MCF 10A (cell line): Measurements from ENCODE around the gene DCT. TPM values are rescaled to one million over a fixed set of nuclear protein-coding genes. Genes with fewer than 3 reads are reported as not detected.
"Not testable (repeated sequence)": the region's sequence is repeated elsewhere in the genome, so short reads cannot be mapped to it uniquely, and the experiment has no call there.

Experiments used
- Bru-seq: library from RNA; stranded (reverse); fragments of 400-500 nt; gene quantifications from one replicate; lab custom pipeline; 2021; lab: Mats Ljungman, UMichigan
- BruChase-seq, 2 experiments: library from RNA; stranded (reverse); fragments of 400-500 nt; gene quantifications; one replicate each; lab custom pipeline; 2021; lab: Mats Ljungman, UMichigan
- BruUV-seq: library from RNA; stranded (reverse); fragments of 400-500 nt; replicated peaks from 2 replicates; lab custom pipeline; 2021; lab: Mats Ljungman, UMichigan
- CTCF ChIA-PET: fragments of 300-600 bp; sonication (Branson Sonifier 250); formaldehyde crosslinking; extraction: SDS; loops from one replicate; lab custom pipeline; 2021; ENCODE audit warnings: antibody characterized with exemption, inconsistent platforms; lab: Yijun Ruan, JAX
- POLR2A ChIA-PET: fragments of 300-600, 350-650 bp; sonication (Branson Sonifier 250); formaldehyde crosslinking; extraction: SDS; loops from one replicate; lab custom pipeline; 2020; ENCODE audit warnings: antibody characterized with exemption, inconsistent platforms; lab: Yijun Ruan, JAX
- DNase-seq: peaks from one replicate; pipeline ENCODE4 v3.0.0-alpha.2; 2018; ENCODE audit not compliant: unreplicated experiment
- H3K27ac Mint-ChIP-seq: one replicate; pipeline ENCODE4 v1.8.0; 2022; ENCODE audit warnings: mild to moderate bottlenecking, low read depth, mixed read lengths; ENCODE audit not compliant: unreplicated experiment
- H3K27me3 Mint-ChIP-seq: one replicate; pipeline ENCODE4 v1.8.0; 2022; ENCODE audit warnings: mixed read lengths; ENCODE audit not compliant: insufficient read depth, unreplicated experiment
- H3K36me3 Mint-ChIP-seq: one replicate; pipeline ENCODE4 v1.8.0; 2022; ENCODE audit warnings: mild to moderate bottlenecking, moderate library complexity, mixed read lengths; ENCODE audit not compliant: insufficient read depth, unreplicated experiment
- H3K4me1 Mint-ChIP-seq: one replicate; pipeline ENCODE4 v1.8.0; 2022; ENCODE audit warnings: mixed read lengths; ENCODE audit not compliant: insufficient read depth, unreplicated experiment
- H3K4me3 Mint-ChIP-seq: one replicate; pipeline ENCODE4 v1.8.0; 2022; ENCODE audit warnings: mild to moderate bottlenecking, moderate library complexity, mixed read lengths; ENCODE audit not compliant: unreplicated experiment
- H3K9me3 Mint-ChIP-seq: one replicate; pipeline ENCODE4 v1.8.0; 2022; ENCODE audit warnings: mixed read lengths; ENCODE audit not compliant: unreplicated experiment
- intact Hi-C: fragments of 100-400 bp; cut with micrococcal nuclease; formaldehyde crosslinking; loops from 2 replicates; pipeline ENCODE4 v1.14.1; 2022
- long read RNA-seq: library from polyadenylated mRNA; stranded (forward); transcript quantifications from one replicate; pipeline ENCODE4 v2.0.0, GENCODE V29; 2022
- total RNA-seq: library from RNA; stranded (reverse); gene quantifications from 2 replicates; pipeline ENCODE4 v1.2.3, GENCODE V29; 2022
- TF ChIP-seq, protein P1 (sequence below): fragments of 200-600 bp; IDR thresholded peaks from one replicate; pipeline ENCODE4 v1.8.0; 2022; ENCODE audit warnings: antibody characterized with exemption, mild to moderate bottlenecking; ENCODE audit not compliant: unreplicated experiment

DCT gene
- 0.07 TPM in 1 of 2 replicates, not detected in the other for total RNA-seq
- Bru-seq, nascent RNA, result percentile 14 among the genes with signal in this experiment
- percentile 21 among the genes with signal in this experiment for BruChase-seq, experiment 1, labeled RNA remaining after a 6-hour chase
- BruChase-seq, experiment 2, labeled RNA remaining after a 2-hour chase, result percentile 16 among the genes with signal in this experiment
- long read RNA-seq, result 0 reads

DNA sequence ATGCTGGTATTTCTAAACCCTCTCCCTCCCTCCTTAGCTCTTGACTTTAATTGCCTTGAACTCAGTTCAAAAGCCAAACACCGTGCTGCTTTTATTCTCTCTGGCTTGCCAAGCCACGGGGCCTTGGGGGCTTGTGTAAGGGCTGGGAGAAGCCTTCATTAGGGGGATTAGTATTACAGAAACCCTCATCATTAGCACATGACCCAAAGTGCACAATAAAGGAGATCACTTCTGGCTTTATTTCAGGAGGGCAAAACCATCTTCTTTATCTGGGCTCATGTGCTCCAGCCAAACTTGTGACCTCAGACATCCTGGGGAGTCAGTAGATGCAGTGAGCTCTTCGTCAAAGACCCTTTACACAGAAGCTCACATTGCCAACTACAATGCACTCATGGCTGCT, at the start of gene DCT:
Gene DCT (minus strand): TSS at position 67 of the 400 bp plus-strand sequence. CDS start 427 bp downstream, outside the sequence.
- CTCF ChIA-PET, result interaction anchor here (0.6 to 2.1 kb wide), 3 partner anchors 19 to 138 kb away, joined by 3 to 6 read pairs (median 4); no protein-coding TSS in a partner anchor
- Mint-ChIP-seq H3K9me3 (no peaks in the 10 kb centered on the region), H3K27ac (no peak within 1 kb of the TSS), H3K27me3 (no peaks in the 10 kb centered on the region), H3K36me3 (no peaks in the 10 kb centered on the region), H3K4me1 (peaks cover 23% of the 10 kb centered on the region), H3K4me3 (no peak within 1 kb of the TSS)
- BruUV-seq, result no TSS peak
- TF ChIP-seq, protein P1, sequence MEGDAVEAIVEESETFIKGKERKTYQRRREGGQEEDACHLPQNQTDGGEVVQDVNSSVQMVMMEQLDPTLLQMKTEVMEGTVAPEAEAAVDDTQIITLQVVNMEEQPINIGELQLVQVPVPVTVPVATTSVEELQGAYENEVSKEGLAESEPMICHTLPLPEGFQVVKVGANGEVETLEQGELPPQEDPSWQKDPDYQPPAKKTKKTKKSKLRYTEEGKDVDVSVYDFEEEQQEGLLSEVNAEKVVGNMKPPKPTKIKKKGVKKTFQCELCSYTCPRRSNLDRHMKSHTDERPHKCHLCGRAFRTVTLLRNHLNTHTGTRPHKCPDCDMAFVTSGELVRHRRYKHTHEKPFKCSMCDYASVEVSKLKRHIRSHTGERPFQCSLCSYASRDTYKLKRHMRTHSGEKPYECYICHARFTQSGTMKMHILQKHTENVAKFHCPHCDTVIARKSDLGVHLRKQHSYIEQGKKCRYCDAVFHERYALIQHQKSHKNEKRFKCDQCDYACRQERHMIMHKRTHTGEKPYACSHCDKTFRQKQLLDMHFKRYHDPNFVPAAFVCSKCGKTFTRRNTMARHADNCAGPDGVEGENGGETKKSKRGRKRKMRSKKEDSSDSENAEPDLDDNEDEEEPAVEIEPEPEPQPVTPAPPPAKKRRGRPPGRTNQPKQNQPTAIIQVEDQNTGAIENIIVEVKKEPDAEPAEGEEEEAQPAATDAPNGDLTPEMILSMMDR, result no peak
- DNase-seq, result no peak
- POLR2A ChIA-PET, result interaction anchor here (1.1 kb wide), 1 partner anchor 10 kb away, joined by 3 read pairs; no protein-coding TSS in a partner anchor
- intact Hi-C loops, result no loop called here

DNA sequence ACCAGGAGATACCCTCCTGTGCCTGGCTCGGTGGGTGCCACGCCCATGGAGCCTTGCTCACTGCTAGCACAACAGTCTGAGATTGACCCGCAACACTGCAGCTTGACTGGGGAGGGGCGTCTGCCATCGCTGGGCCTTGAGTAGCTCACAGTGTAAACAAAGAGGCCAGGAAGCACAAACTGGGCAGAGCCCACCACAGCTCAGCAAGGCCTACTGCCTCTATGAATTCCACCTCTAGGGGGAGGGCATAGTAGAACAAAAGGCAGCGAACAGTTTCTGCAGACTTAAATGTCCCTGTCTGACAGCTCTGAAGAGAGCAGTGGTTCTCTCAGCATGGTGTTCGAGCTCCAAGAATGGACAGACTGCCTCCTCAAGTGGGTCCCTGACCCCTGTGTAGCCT, 47.5 kb upstream of the DCT start:
- POLR2A ChIA-PET, result interaction anchor here (0.6 kb wide), 1 partner anchor 39 kb away, joined by 4 read pairs; no protein-coding TSS in a partner anchor
- H3K9me3 Mint-ChIP-seq, H3K4me3 Mint-ChIP-seq, H3K27ac Mint-ChIP-seq, H3K4me1 Mint-ChIP-seq, intact Hi-C loops, BruUV-seq, DNase-seq, H3K36me3 Mint-ChIP-seq, CTCF ChIA-PET: not testable (repeated sequence)
- H3K27me3 Mint-ChIP-seq, result peaks cover 29% of the 10 kb centered on the region

DNA sequence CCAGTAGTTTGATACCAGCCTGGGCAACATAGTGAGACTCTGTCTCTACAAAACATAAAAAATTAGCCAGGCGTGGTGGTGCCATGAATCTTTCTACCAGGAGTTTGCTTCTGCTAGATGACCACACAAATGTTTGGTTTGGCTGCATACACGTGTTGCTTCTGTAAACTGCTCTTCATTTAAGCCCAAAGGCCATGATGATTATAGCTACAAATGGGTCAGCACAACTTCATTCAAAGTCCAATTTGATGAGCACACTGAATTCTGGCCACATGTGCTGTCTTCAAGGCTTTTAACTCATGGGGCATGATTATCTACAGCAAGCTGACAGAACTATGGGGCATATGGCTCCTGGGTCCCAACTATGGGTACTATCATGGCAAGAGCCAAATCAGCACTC, 46.3 kb upstream of the DCT start:
- TF ChIP-seq, protein P1, result no peak
- POLR2A ChIA-PET, result no interaction called here
- CTCF ChIA-PET, result interaction anchor here (0.6 to 1.0 kb wide), 3 partner anchors 21 to 163 kb away, joined by 3 read pairs; no protein-coding TSS in a partner anchor
- DNase-seq, result no peak
- H3K4me3 Mint-ChIP-seq, result no peak overlapping the region
- BruUV-seq, result no TSS peak
- no peak overlapping the region for H3K27ac Mint-ChIP-seq
- intact Hi-C loops, result no loop called here
- peaks cover 29% of the 10 kb centered on the region for H3K27me3 Mint-ChIP-seq
- no peaks in the 10 kb centered on the region for H3K4me1 Mint-ChIP-seq
- H3K9me3 Mint-ChIP-seq, result no peaks in the 10 kb centered on the region
- no peaks in the 10 kb centered on the region for H3K36me3 Mint-ChIP-seq

DNA sequence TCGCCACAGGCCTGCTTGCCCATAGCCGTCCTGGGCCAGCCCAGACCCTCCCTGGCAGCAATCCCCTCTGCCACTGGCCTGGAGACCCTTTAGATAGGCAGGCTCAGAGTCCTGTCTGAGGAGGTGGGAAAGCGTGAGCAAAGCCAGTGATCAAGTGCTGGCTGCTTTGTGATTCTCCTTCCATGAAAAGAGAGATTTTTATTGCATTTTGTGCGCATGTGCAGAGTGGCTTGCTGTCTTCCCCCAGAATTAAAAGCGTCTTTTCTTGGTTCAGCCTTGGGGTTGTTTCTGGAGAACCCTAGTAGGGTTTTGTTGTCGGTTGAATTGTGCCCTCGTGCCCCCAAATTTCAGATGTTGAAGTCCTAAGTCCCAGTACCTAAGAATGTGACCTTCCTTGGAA, 44.9 kb upstream of the DCT start:
- ChIA-PET CTCF (interaction anchor here (0.6 kb wide), 1 partner anchor 73 kb away, joined by 3 read pairs; no protein-coding TSS in a partner anchor), POLR2A (no interaction called here)
- intact Hi-C loops, result no loop called here
- H3K36me3 Mint-ChIP-seq, result no peaks in the 10 kb centered on the region
- H3K27me3 Mint-ChIP-seq, result peaks cover 21% of the 10 kb centered on the region
- no peaks in the 10 kb centered on the region for H3K4me1 Mint-ChIP-seq
- no peaks in the 10 kb centered on the region for H3K9me3 Mint-ChIP-seq
- TF ChIP-seq, protein P1, result no peak
- no TSS peak for BruUV-seq
- H3K4me3 Mint-ChIP-seq, result no peak overlapping the region
- DNase-seq, result no peak
- no peak overlapping the region for H3K27ac Mint-ChIP-seq
